NCI-H2081 treated with DMSO at 0.1 percent for 48 hours (cell line): ENCODE data around the gene TMEM132D.
"Not testable (repeated sequence)": the region's sequence is repeated elsewhere in the genome, so short reads cannot be mapped to it uniquely, and the experiment has no call there.

Source experiments
- DNase-seq: peaks from one replicate; lab custom pipeline; 2025; lab: John Stamatoyannopoulos, UW

The TMEM132D gene

DNA sequence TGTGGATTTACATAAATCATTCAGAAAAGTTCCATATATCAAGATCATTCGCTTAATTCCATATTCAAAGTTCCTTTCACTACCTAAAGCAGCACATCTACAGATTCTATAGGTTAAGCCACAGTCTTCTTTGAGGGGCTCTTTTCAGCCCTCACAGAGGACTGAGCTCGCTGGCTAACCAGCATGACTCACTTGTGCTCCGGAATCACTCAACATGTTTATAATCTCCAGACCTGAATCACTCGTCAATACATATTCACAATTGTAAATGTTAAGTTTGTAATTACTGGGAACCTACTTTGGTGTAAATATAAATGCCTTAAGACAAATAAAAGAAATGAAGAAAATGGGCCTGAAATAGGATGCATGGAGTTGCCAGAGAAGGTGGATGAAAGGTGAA is 315.7 kb downstream of the TMEM132D start:
- no peak for DNase-seq

- no peak for DNase-seq
These were observed 318.5 kb downstream of the TMEM132D start for GRCh38 chr12:129585296-129585695.

DNA sequence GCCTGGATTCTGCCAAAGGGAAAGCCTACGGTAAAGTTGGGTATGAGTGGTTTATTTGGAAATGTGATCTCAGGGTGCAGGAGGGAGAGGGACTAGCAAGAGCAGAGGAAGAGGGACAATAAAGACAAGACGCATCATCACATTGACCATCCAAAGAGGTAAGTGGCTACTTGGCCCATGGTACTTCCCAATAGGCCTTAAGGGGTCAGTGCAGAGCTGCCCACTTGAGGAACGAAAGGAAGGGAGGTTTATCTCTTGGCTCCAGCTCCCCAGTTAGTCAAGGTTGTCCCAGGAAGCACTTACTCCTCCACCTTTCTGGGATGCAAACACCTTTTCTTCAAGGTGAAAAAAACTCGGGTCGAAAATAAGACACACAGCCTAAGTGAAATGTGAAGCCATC is 323.9 kb downstream of the TMEM132D start:
- DNase-seq: no peak

DNA sequence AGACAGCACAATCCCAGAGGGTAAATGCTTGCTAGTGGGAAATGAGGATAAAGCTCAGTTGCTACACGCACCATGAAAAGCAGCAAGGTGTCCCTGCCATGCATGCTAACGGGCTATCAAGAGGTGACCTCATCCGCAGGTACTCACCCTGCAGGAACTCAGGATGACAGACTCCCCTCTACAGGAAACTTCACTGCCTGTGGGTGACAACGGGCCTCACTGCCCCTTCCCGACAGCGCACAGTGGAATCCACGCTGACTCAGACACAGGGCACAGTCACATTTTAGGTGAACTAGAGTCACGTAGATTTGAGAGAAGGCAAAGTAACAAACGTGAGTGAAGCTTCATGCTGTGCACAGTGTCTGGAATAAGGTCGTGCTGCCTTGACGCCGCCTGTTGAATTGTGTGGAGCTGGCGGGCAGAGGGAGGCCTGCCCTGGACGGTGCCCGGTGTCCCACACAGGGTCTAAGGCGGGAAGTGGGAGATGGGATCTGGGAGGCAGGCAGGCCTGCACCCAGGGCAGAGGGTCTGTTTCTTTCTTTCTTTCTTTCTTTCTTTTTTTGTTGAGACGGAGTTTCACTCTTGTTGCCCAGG is 331.8 kb downstream of the TMEM132D start:
- no peak for DNase-seq

DNA sequence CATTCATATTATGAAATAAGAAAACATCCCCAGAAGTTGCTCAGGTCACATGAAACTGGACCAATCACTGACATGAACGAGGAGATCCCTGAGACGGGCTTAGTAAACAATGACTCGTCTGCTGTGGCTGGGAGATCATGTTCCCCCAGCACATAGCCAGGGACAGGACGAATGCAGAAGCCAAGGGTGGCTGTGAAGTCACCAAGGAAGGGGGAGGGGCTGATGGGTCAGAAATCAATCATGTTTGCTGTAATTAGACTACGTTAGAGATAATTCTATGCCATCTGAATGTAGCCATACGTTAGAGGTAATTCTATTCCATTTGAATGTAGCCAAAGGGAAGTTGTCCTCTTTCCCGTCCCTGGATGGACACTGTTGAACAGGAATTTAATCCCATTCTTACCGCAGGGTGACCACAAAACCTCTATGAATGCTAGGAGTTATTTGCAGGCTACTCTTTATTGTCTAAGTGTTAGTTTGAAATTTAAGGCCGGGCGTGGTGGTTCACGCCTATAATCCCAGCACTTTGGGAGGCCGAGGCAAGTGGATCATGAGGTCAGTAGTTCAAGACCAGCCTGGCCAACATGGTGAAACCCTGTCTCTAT is 332.9 kb downstream of the TMEM132D start:
- no peak for DNase-seq

DNA sequence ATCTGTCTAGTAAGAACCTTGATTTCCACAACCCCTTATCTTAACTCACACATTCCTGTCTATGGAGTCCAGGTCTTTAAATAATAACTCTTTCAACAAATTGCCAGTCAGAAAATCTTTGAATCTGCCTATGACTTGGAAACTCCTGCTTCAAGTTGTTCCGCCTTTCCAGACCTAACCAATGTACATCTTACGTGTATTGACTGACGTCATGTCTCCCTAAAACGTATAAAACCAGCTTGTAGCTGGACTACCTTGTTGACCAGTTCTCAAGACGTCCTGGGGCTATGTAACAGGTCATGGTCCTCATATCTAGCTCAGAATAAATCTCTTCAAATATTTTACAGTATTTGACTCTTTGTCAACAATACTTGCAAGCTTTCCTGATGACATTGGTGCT is 337.0 kb downstream of the TMEM132D start:
- DNase-seq: no peak

DNA sequence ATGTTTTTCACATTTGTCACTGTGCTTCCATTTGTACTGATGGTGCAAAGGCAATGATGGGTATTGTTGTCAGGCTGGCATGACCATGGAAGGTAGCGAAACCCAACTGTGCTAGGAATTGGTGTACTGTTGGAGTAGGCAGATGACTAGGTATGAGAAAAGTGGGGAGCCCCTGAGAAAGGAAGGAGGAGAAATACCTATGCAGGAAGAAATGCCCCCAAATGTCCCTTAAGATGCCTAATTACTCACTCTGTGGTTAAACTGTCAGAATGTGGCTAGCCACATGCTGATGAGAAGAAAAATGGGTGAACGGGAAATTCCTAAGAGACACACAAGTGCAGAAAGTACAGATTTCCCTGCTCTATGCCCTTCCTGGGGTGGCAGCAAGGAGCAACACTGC is 339.1 kb downstream of the TMEM132D start:
- no peak for DNase-seq

DNA sequence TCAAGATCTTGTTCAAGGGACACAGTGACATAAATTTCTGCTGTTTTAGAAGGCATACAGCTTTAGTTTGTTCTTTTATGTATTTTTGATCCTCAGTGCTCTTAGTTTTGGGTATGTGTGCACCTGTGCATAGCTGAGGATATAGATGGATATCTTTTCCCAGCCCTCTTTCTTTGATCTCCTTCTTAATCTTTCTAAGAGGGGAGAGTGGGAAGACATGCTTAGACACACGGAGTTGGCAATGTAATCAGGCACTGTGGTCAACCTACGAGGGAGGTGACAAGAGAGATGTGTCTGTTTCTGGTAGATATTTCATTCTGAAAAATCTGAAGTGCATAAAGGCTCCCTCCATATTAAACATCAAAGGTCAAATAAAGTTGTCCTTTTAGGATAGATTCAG is 340.6 kb downstream of the TMEM132D start:
- no peak for DNase-seq

GRCh38 chr12:129561304-129561703 is 342.5 kb downstream of the TMEM132D start:
- no peak for DNase-seq

GRCh38 chr12:129559776-129560175 is 344.0 kb downstream of the TMEM132D start:
- no peak for DNase-seq

GRCh38 chr12:129558036-129558435 is 345.8 kb downstream of the TMEM132D start:
- DNase-seq: no peak

DNA sequence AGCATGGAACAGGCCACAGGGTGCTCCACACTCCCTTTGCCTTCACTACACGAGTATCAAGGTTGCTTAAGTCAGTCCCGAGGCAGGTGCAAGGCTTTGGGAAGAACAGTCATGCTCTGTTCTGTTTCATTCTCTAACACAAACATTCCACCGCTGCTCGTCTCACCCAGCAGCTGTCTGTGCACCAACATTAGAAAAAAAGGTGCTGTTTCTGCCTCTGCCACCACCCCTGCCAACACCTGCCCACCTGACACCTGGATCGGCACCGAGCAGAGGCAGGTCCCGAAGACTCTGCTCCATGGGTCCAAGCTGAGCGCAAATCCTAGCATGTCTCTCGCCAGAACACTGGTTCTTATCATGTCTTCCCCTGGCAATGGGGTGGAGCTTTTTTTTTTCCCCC is 347.7 kb downstream of the TMEM132D start:
- no peak for DNase-seq

- DNase-seq: no peak
These were observed 350.7 kb downstream of the TMEM132D start for GRCh38 chr12:129552996-129553750.

GRCh38 chr12:129551441-129551840 is 352.4 kb downstream of the TMEM132D start:
- DNase-seq: no peak

DNA sequence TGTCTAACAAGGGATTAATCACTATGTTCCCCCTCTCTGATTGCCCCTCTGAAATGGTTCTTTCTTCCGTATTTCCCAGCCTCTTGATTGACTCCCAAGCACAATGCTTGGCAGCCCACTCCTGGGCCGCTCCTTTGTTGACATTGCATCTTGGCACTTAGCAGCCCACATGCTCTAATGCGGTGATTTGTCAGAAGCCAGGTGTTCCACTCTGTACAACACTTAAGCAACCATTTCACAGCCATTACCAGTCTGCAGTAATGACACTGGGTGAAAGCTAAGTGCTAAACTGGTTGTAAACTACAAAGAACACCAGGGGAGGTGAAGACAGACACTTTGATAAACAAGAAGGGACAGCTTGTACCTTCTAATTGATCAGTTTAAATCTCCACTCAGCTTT is 353.5 kb downstream of the TMEM132D start:
- peak; percentile 98 for DNase-seq

- no peak for DNase-seq
These were observed 354.2 kb downstream of the TMEM132D start for GRCh38 chr12:129549656-129550055.

GRCh38 chr12:129549020-129549419 is 354.8 kb downstream of the TMEM132D start:
- not testable (repeated sequence) for DNase-seq

DNA sequence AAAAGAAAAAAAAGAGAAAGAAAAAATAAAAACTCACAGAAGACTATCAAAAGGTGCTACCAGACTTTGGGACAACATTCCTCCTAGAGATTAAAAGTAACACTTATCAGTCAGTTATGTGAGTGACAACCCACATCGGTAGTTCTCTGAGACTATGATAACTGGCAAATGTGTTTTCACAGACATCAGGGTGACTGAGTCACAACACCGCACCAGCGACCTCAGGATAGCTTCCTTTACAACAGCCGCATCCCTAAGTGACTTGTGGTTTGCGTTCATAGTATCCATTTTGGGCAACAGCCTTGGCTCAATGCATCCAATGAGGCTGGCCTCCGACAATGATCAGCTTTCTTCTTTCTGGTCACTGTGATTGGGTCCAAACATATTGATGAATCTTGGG is 359.1 kb downstream of the TMEM132D start:
- DNase-seq: no peak

- no peak for DNase-seq
These were observed 362.9 kb downstream of the TMEM132D start for GRCh38 chr12:129540954-129541353.

GRCh38 chr12:129540249-129540648 is 363.6 kb downstream of the TMEM132D start:
- no peak for DNase-seq

- DNase-seq: not testable (repeated sequence)
These were observed 365.0 kb downstream of the TMEM132D start for GRCh38 chr12:129538724-129539335.

- DNase-seq: no peak
These were observed 365.7 kb downstream of the TMEM132D start for GRCh38 chr12:129538137-129538536.
